Muscle of back (tissue), 11 donors: ENCODE results near the gene PAK6. TPM values are rescaled to one million over a fixed set of nuclear protein-coding genes. Genes with fewer than 3 reads are reported as not detected.

Experiments
- DNase-seq, 3 donors: peaks; one replicate each; pipeline versions ENCODE4 v3.0.0 to v3.0.0-alpha.2; 2013
- polyA plus RNA-seq, 10 donors: library from polyadenylated mRNA; unstranded; fragments of 120-200 nt; gene quantifications; one replicate each; pipeline ENCODE4 v1.2.1, GENCODE V29; 2013; ENCODE audit not compliant: insufficient read length in 10 of 10

Gene PAK6
- polyA plus RNA-seq, 10 donors, result 0.17 to 2.7 (median 0.44) TPM

- DNase-seq, result peak in 1 of 3 donors; percentile 65
Measured at GRCh38 chr15:40310001-40310959, 71.4 kb downstream of the PAK6 start.

- no peak for DNase-seq
Measured at GRCh38 chr15:40310993-40311392, 72.1 kb downstream of the PAK6 start.

GRCh38 chr15:40312370-40313158 lies 73.7 kb downstream of the PAK6 start:
- no peak for DNase-seq

GRCh38 chr15:40313531-40314398 lies 74.9 kb downstream of the PAK6 start:
- no peak for DNase-seq

GRCh38 chr15:40314723-40315276 lies 75.9 kb downstream of the PAK6 start:
- DNase-seq, result no peak

- DNase-seq, result no peak
Measured at GRCh38 chr15:40316931-40317330, 78.1 kb downstream of the PAK6 start.

- DNase-seq, result no peak
Measured at GRCh38 chr15:40317580-40317979, 78.7 kb downstream of the PAK6 start.

- DNase-seq, result no peak
Measured at GRCh38 chr15:40320409-40320808, 81.5 kb downstream of the PAK6 start.

- DNase-seq, result peak in 2 of 3 donors; percentile 61 to 76
Measured at GRCh38 chr15:40320931-40321371, 82.1 kb downstream of the PAK6 start.

GRCh38 chr15:40322531-40323238 lies 83.8 kb downstream of the PAK6 start:
- no peak for DNase-seq

GRCh38 chr15:40323239-40323952 lies 84.5 kb downstream of the PAK6 start, which contains the start of gene INAFM2:
Gene INAFM2 (plus strand): TSS chr15:40323692. CDS start chr15:40324056, 364 bp downstream.
- DNase-seq, result peak; percentile 94 to 96 (median 94)

- DNase-seq, result peak in 1 of 3 donors; percentile 61
Measured at GRCh38 chr15:40323953-40324937, 85.4 kb downstream of the PAK6 start.

GRCh38 chr15:40325188-40325587 lies 86.3 kb downstream of the PAK6 start:
- DNase-seq, result no peak

- DNase-seq, result no peak
Measured at GRCh38 chr15:40325700-40326099, 86.8 kb downstream of the PAK6 start.
